GM19351 (cell line): ENCODE measurements around the gene CRACR2A.

Experiments used
- ATAC-seq: cut with Tn5 transposase; IDR thresholded peaks from one replicate; pipeline ENCODE4 v1.9.1; 2021; ENCODE audit warnings: mild to moderate bottlenecking, moderate library complexity; ENCODE audit not compliant: unreplicated experiment

The CRACR2A gene

GRCh38 chr12:3622822-3623690 is 129.9 kb downstream of the CRACR2A start:
- no peak for ATAC-seq

- ATAC-seq, result no peak
These were observed 130.7 kb downstream of the CRACR2A start for GRCh38 chr12:3622021-3622821.

- no peak for ATAC-seq
These were observed 132.1 kb downstream of the CRACR2A start for GRCh38 chr12:3620856-3621255.

DNA sequence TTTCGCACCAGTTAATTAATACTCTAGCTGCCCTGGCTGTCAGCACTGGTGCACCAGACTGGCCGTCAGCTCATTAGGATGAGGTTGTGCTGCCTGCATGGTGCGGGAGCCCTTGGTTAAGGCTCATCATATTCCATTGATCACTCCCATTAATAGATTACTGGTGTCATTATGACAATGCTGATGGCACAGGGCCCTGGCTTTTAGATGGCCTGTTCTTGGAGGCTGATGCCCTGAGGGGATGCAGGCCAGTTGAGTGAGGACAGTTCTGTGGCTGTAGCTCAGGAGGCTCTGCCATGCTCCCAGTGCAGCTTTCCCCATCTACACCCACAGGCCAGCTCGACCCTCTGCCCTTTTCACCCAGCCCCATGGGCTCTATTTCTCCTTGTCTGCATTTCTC is 135.3 kb downstream of the CRACR2A start:
- ATAC-seq, result no peak

GRCh38 chr12:3615862-3616261 is 137.0 kb downstream of the CRACR2A start:
- no peak for ATAC-seq

DNA sequence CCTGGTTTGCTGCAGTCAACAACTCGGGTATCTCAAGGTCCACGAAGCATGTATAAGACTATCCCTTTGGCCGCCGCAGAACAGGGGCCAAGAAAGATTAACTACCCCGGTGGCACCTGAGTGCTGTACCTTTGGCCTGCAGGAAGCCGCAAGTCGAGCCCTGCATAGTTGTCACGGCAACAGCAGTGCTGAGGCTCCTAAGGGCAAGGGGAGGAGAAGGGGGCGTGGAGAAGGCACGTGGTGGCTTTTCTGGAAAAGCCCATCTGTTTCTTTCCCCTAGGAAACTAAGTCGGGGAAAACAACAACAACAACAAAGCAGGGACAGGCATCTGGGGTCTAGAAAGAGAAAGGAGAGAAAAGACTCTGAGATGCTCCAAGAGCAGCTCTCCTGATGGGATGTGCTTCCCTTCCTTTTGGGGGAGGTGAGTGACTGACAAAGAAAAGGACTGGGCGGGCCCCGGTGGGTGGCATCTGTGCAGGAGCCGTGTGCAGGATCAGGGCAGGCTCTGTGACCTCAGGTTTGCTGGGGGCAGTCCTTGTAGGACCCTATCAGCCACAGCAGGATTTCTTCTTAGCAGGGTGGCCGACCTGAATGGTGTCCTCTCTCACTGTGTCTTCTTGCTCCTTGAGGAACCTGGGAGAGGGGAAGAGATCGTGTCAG is 138.0 kb downstream of the CRACR2A start:
- ATAC-seq, result no peak

DNA sequence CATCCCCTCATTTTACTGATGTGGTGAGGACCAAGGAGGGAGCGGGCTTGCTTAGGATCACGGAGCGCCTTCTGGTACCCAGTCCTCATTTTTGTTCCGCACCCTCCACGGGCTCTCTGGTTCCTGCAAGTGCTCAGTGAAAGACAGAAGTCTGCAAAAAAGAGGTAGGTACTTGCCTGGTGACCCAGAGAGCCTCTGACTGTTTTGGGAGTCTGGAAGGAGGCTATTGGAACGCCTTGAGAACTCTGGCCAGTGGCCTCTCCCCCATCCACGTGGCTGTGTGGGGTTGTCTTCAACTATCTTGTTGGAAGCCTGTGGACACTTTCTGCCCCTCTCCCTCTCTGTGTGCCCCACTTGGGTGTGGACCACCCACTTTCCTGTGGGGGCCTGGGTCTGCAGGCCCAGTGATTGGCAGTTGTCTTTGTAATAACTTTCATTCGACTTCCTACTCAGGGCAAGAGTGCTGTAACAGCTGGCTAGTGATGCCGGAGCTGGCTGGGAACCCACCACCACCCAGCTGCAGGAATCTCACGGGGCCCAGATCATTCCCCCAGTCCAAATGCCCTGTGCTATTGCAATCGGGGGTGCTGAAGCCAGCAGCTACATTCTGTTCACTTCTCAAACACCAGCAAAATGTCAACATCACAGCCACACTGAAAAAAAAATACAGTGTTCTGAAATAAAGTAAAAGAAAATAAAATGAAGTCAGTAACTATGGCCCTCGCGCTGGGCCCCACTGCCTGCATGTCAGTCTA is 139.1 kb downstream of the CRACR2A start:
- no peak for ATAC-seq

DNA sequence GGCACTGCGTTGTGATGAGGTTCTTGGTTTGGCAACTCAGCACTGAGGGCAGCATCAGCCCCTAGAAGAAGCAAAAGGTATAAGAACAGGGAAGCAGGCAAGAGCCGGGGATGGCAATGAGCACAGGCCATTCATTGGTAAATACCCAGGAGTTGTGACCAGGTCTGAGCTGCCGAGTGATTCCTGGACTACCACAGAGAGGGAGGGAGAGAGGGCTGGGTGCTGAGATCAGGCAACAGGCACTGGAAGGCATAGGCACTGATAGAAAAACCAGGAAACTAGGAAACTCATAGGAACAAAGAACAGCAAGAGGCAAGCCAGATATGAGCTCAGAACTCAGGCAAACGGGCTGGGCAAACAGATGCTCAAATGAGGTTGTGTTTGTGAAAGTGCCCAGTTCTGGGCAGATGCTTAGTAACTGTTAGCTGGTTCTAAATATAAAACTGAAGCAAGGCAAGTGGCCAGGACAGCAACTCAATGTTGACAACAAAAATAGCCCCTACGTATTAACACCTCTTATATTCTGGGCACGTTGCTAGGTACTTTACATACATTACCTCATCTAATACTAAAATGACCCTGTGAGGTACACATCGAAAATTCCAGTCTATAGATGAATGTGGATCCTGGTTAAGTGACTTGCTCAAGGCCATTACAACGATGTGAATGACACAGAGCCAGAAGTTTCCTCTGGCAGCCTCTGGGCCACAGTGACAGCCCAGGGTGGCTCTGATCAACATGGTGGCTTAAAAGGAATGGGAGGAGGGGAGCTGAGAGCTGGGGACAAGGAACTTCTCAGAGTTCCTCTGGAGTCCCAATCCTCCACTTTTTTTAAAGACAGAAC is 140.8 kb downstream of the CRACR2A start:
- ATAC-seq, result no peak

- ATAC-seq, result no peak
These were observed 145.1 kb downstream of the CRACR2A start for GRCh38 chr12:3607821-3608220.

DNA sequence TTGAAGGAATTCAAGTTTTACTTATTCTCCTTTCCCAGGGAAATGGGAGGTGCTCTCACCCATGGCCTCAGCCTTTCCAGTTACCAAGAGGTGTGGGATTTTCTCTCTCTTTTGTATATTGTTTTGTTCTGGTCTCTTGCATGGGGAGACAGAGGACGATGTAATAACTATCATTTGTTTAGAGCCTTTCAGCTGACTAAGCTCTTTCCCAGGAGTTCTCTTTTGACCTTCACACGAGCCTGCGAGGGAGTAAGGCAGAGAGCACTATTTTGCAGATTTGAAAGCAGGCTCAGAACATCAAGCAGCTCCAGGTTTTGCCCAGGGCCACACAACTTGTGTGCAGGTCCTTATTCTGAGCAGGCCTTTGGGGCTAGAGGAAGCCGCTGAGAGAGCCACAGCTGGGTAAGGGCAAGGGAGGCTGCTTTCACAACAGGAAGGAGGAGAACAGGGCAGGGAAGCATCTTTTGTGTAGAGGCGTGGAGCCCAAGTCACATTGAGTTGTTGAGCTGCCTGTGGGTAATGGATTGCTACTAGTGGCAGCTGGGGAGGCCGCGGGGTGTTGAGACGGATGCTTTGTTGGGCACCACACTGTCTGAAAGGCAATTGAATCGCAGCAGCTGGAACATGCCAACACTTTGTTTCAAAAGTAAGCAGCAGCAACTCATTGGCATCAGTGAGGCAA is 145.7 kb downstream of the CRACR2A start:
- no peak for ATAC-seq

DNA sequence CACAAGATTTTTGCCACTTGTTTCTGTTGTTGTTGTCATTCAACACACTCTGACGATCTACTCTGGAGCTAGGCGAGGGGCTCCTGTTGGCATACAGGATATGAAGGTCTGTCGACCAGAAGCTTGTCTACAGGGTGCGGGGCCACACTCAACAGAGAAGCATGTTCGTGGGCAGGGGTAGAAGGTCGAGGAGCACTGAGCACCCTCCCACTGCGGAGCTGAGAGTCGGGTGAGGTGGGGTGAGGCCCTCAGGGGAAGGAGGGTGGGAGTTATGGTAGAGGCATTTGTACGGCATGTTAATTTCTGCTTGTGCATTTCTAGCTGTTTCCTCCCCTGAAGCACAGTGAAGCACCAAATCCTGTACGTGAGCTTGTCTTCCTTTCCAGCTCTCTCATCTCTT is 146.8 kb downstream of the CRACR2A start:
- no peak for ATAC-seq

GRCh38 chr12:3605692-3606091 is 147.2 kb downstream of the CRACR2A start:
- ATAC-seq, result no peak

GRCh38 chr12:3604748-3605586 is 147.9 kb downstream of the CRACR2A start:
- ATAC-seq, result no peak

- no peak for ATAC-seq
These were observed 148.6 kb downstream of the CRACR2A start for GRCh38 chr12:3604286-3604685.

DNA sequence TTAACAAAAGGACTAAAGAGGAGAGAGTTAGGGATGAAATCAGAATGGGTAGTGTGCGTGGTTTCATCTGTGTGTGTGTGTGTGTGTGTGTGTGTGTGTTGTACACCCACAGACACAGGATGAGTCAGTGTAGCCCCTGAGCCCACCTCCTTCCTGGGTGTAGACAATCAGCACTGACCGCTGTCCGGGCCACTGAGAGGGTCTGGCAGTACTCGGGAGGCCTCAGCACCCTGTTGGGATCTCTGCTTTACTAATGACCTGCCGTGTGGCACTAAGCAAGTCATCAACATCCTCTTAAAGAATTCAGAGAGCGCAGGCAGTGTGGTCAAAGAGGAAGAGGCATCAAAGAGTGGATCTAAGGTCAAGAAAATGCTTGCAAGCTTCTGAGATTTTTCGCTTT is 149.3 kb downstream of the CRACR2A start:
- ATAC-seq, result no peak

- no peak for ATAC-seq
These were observed 150.4 kb downstream of the CRACR2A start for GRCh38 chr12:3602488-3602887.

DNA sequence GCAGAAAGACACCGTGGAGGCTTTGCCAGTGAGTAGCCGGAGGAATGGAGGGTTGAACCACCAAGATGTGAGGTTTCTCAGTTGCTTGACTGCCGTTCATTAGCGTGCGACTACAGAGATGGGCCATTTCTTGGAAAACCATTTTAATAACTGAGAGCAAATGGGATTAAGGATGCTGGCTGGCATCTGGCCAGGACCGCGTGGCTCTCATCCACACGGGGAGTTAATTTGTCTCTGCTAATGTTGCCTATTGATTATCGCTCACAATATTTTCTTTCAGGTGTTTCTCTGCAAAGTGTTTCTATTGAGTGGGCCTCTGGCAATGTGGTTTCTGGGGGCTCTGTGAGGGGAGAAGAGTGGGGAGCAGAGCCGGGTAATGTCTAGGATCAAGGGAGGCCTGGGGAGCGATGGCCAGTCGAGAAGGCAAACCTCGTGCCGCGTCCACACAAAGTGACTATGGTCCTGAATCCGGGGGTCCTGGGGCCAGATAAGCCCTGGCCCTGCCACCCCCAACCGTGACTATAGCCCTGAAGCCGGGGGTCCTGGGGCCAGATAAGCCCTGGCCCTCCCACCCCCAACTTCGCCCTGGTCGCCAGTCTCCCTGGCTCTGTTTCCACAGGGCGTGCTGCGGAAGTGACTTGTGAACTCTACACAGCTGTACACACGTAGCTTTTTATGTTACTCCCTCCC is 151.3 kb downstream of the CRACR2A start:
- no peak for ATAC-seq

DNA sequence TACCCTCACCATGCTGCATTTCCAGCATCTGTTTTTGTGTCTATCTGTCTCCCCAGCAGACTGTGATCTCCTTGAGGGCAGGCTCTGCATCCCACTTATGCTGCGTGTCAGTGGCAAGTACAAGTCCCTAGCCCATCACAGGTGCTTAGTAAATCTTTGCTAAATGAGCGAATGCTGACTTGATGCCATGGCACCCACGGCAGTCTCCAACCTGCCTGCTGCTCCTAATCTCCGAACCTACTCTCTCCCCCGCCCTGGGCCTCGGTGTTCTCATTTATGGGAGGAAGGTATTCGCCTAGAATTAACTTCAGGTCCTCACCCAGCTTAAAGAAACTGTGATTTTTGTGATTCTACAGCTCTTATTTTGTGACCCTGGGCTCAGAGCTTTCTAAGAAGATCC is 152.0 kb downstream of the CRACR2A start:
- no peak for ATAC-seq
